IPS-NIHi7 (cell line): ENCODE results near the gene UCK2.
"Not testable (repeated sequence)": the region's sequence is repeated elsewhere in the genome, so short reads cannot be mapped to it uniquely, and the experiment has no call there.

ENCODE experiments used
- DNase-seq: peaks from one replicate; pipeline ENCODE4 v3.0.0; 2012; ENCODE audit warnings: mixed read lengths; ENCODE audit errors: extremely low spot score

Gene UCK2

GRCh38 chr1:165827268-165828102, at the start of gene UCK2:
TSS of gene UCK2 (plus strand) at chr1:165827614. CDS start at chr1:165827834, 220 bp downstream.
- DNase-seq = peak; percentile 94

GRCh38 chr1:165778197-165778596, 49.2 kb upstream of the UCK2 start:
- not testable (repeated sequence) for DNase-seq

- DNase-seq = not testable (repeated sequence)
These were observed 43.9 kb upstream of the UCK2 start for GRCh38 chr1:165783519-165783918.

GRCh38 chr1:165787741-165788140, 39.7 kb upstream of the UCK2 start:
- no peak for DNase-seq

GRCh38 chr1:165793951-165794350, 33.5 kb upstream of the UCK2 start:
- no peak for DNase-seq

GRCh38 chr1:165795894-165796293, 31.5 kb upstream of the UCK2 start:
- DNase-seq = peak; percentile 27

- no peak for DNase-seq
These were observed 28.0 kb upstream of the UCK2 start for GRCh38 chr1:165799387-165799786.

GRCh38 chr1:165804513-165804912, 22.9 kb upstream of the UCK2 start:
- not testable (repeated sequence) for DNase-seq

GRCh38 chr1:165807613-165808012, 19.8 kb upstream of the UCK2 start:
- DNase-seq = no peak

- DNase-seq = peak; percentile 51
These were observed 11.7 kb upstream of the UCK2 start for GRCh38 chr1:165815725-165816124.

- DNase-seq = no peak
These were observed 11.3 kb upstream of the UCK2 start for GRCh38 chr1:165816157-165816556.

GRCh38 chr1:165816826-165817497, 10.5 kb upstream of the UCK2 start:
- DNase-seq = no peak

GRCh38 chr1:165823552-165824268, 3.7 kb upstream of the UCK2 start:
- no peak for DNase-seq

- no peak for DNase-seq
These were observed 3.2 kb upstream of the UCK2 start for GRCh38 chr1:165824269-165824643.

GRCh38 chr1:165826565-165827267, 698 bp upstream of the UCK2 start:
- no peak for DNase-seq

- DNase-seq = peak; percentile 57
These were observed 772 bp downstream of the UCK2 start for GRCh38 chr1:165828103-165828668.

- peak; percentile 60 for DNase-seq
These were observed 1.4 kb downstream of the UCK2 start for GRCh38 chr1:165828669-165829329.

- no peak for DNase-seq
These were observed 2.5 kb downstream of the UCK2 start for GRCh38 chr1:165829888-165830287.

GRCh38 chr1:165831146-165831545, 3.7 kb downstream of the UCK2 start:
- no peak for DNase-seq

- no peak for DNase-seq
These were observed 5.5 kb downstream of the UCK2 start for GRCh38 chr1:165832902-165833301.

GRCh38 chr1:165833358-165833757, 5.9 kb downstream of the UCK2 start:
- DNase-seq = no peak
